Fibroblast of lung (primary cell): Measurements from ENCODE around the gene FDXACB1. TPM values are rescaled to one million over a fixed set of nuclear protein-coding genes. Genes with fewer than 3 reads are reported as not detected.
A peak's percentile ranks its signal among the peaks of the same experiment; 100 is the strongest.

Source experiments
- DNase-seq, 2 donors: peaks; one replicate each; pipeline versions ENCODE4 v3.0.0 to v3.0.0-alpha.2; 2010; ENCODE audit warnings: low read depth in 2 of 2
- H2AFZ ChIP-seq: 2 replicates; pipeline ENCODE4 v1.5.1; 2012; ENCODE audit warnings: low read length, control low read depth, inconsistent platforms
- H3K27ac ChIP-seq: 2 replicates; pipeline ENCODE4 v1.5.1; 2011; ENCODE audit warnings: low read length, control low read depth; ENCODE audit not compliant: insufficient read depth
- H3K27me3 ChIP-seq: 2 replicates; pipeline ENCODE4 v1.5.1; 2011; ENCODE audit warnings: mild to moderate bottlenecking, low read length; ENCODE audit not compliant: control insufficient read depth, insufficient read depth
- H3K36me3 ChIP-seq: 2 replicates; pipeline ENCODE4 v1.5.1; 2011; ENCODE audit warnings: low read length; ENCODE audit not compliant: control insufficient read depth, insufficient read depth
- H3K4me1 ChIP-seq: 2 replicates; pipeline ENCODE4 v1.5.1; 2011; ENCODE audit warnings: low read length; ENCODE audit not compliant: control insufficient read depth, insufficient read depth; ENCODE audit errors: extremely low read depth
- H3K4me2 ChIP-seq: 2 replicates; pipeline ENCODE4 v1.5.1; 2011; ENCODE audit warnings: low read length, control low read depth; ENCODE audit not compliant: insufficient read depth; ENCODE audit errors: extremely low read depth
- H3K4me3 ChIP-seq, 4 experiments: fragments of 200-600 bp in 1 of 4; sonication (generic) in 1 of 4; replicated peaks in 1 of 4; 2 replicates each; pipeline ENCODE4 v1.5.1; 2011 to 2016; ENCODE audit warnings: low read length in 4 of 4, low read depth in 3 of 4, mild to moderate bottlenecking in 3 of 4, control low read depth in 2 of 4, inconsistent platforms in 1 of 4, mixed read lengths in 1 of 4; ENCODE audit not compliant: insufficient read depth in 1 of 4; ENCODE audit errors: control extremely low read depth in 1 of 4
- H3K79me2 ChIP-seq: 2 replicates; pipeline ENCODE4 v1.5.1; 2012; ENCODE audit warnings: mild to moderate bottlenecking, low read length, inconsistent platforms; ENCODE audit not compliant: control insufficient read depth, insufficient read depth
- H3K9ac ChIP-seq: 2 replicates; pipeline ENCODE4 v1.5.1; 2011; ENCODE audit warnings: mild to moderate bottlenecking, low read length, control low read depth; ENCODE audit not compliant: insufficient read depth
- H3K9me3 ChIP-seq: 2 replicates; pipeline ENCODE4 v1.5.1; 2012; ENCODE audit warnings: low read depth, low read length; ENCODE audit not compliant: control insufficient read depth, insufficient read depth
- H4K20me1 ChIP-seq: 2 replicates; pipeline ENCODE4 v1.5.1; 2011; ENCODE audit warnings: low read length; ENCODE audit not compliant: control insufficient read depth, insufficient read depth; ENCODE audit errors: extremely low read depth
- EZH2 ChIP-seq: IDR thresholded peaks from 2 replicates; pipeline ENCODE4 v1.5.1; 2012; ENCODE audit warnings: low read length, control low read depth, mild to moderate bottlenecking; ENCODE audit errors: missing control alignments
- polyA plus RNA-seq, 2 donors: library from polyadenylated mRNA; depleted of rRNA in 1 of 2; stranded (reverse) in 1 of 2; unstranded in 1 of 2; fragments of >200 nt; gene quantifications; 2 replicates each; pipeline ENCODE4 v1.2.1, GENCODE V29; 2011 to 2012; ENCODE audit warnings: missing spikeins in 1 of 2
- total RNA-seq: library from RNA; depleted of rRNA; stranded (reverse); fragments of >200 nt; gene quantifications from 2 replicates; pipeline ENCODE4 v1.2.1, GENCODE V29; 2014
- TF ChIP-seq, protein P1 (sequence below), 2 donors: IDR thresholded peaks in 1 of 2; conservative IDR thresholded peaks in 1 of 2; 1 replicate in 1 of 2; 2 replicates in 1 of 2; pipeline ENCODE4 v1.5.1; 2011 to 2012; ENCODE audit warnings: low read length in 2 of 2, control low read depth in 1 of 2, inconsistent platforms in 1 of 2, low read depth in 1 of 2, mild to moderate bottlenecking in 1 of 2

The FDXACB1 gene
- total and polyA plus RNA-seq, 2 donors (not counting 1 experiment from before 2014, with no cell fraction given) = 1.7 to 1.8 TPM

DNA sequence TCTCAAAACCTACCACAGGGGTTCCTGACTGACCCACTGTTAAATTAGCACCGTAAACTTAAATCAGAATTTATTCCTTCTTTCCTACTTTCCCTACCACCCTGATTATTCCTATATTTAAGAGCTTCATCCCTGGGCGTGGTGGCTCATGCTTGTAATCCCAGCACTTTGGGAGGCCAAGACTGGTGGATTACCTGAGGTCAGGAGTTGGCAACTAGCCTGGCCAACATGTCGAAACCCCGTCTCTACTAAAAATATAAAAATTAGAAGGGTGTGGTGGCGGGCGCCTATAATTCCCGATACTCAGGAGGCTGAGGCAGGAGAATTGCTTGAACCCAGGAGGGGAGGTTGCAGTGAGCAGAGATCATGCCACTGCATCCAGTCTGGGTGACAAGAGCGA is 27.9 kb downstream of the FDXACB1 start:
- DNase-seq = no peak
- no peak overlapping the region for H3K9ac ChIP-seq

DNA sequence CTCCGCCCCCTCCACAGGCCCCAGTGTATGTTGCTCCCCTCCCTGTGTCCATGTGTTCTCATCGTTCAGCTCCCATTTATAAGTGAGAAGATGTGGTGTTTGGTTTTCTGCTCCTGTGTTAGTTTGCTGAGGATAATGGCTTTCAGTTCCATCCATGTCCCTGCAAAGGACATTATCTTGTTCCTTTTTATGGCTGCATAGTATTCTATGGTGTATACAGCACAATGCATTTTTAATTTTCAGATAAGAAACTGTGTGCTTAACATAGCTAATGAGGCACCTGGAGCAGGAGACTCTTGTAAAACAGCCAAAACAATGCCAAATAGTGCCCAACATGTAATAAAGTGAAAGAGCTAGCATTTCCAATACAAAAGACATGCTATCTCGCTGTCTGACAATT is 29.3 kb downstream of the FDXACB1 start:
- Histone ChIP-seq H3K9ac (no peak overlapping the region), H3K27me3 (no peaks in the 10 kb centered on the region), H4K20me1 (no peaks in the 10 kb centered on the region), H2AFZ (no peak overlapping the region), H3K36me3 (peaks cover 2% of the 10 kb centered on the region), H3K4me1 (peaks cover 15% of the 10 kb centered on the region), H3K27ac (no peak overlapping the region), H3K9me3 (no peaks in the 10 kb centered on the region), H3K4me2 (no peak overlapping the region), H3K79me2 (no peaks in the 10 kb centered on the region), H3K4me3 (no peak overlapping the region)
- TF ChIP-seq, protein P1, sequence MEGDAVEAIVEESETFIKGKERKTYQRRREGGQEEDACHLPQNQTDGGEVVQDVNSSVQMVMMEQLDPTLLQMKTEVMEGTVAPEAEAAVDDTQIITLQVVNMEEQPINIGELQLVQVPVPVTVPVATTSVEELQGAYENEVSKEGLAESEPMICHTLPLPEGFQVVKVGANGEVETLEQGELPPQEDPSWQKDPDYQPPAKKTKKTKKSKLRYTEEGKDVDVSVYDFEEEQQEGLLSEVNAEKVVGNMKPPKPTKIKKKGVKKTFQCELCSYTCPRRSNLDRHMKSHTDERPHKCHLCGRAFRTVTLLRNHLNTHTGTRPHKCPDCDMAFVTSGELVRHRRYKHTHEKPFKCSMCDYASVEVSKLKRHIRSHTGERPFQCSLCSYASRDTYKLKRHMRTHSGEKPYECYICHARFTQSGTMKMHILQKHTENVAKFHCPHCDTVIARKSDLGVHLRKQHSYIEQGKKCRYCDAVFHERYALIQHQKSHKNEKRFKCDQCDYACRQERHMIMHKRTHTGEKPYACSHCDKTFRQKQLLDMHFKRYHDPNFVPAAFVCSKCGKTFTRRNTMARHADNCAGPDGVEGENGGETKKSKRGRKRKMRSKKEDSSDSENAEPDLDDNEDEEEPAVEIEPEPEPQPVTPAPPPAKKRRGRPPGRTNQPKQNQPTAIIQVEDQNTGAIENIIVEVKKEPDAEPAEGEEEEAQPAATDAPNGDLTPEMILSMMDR (conservative IDR thresholded peaks at IDR 0.05 in 1 of 2, IDR thresholded peaks at IDR 0.05 in 1 of 2; ENCODE audit: low read depth in 1 of 2, low read length in 2 of 2) = no peak
- TF ChIP-seq EZH2 = no peak
- DNase-seq = no peak

More for the DNA sequence above, 27.9 kb downstream of the FDXACB1 start:
- H3K79me2 ChIP-seq = no peaks in the 10 kb centered on the region
- no peak overlapping the region for H3K4me3 ChIP-seq
- H3K27ac ChIP-seq = no peak overlapping the region
- H2AFZ ChIP-seq = no peak overlapping the region
- H3K27me3 ChIP-seq = no peaks in the 10 kb centered on the region
- peaks cover 3% of the 10 kb centered on the region for H3K36me3 ChIP-seq
- H3K4me1 ChIP-seq = peaks cover 10% of the 10 kb centered on the region
- no peak for TF ChIP-seq EZH2
- TF ChIP-seq, protein P1 (conservative IDR thresholded peaks at IDR 0.05 in 1 of 2, IDR thresholded peaks at IDR 0.05 in 1 of 2; ENCODE audit: low read depth in 1 of 2, low read length in 2 of 2) = no peak
- no peaks in the 10 kb centered on the region for H4K20me1 ChIP-seq
- no peak overlapping the region for H3K4me2 ChIP-seq
- no peaks in the 10 kb centered on the region for H3K9me3 ChIP-seq

DNA sequence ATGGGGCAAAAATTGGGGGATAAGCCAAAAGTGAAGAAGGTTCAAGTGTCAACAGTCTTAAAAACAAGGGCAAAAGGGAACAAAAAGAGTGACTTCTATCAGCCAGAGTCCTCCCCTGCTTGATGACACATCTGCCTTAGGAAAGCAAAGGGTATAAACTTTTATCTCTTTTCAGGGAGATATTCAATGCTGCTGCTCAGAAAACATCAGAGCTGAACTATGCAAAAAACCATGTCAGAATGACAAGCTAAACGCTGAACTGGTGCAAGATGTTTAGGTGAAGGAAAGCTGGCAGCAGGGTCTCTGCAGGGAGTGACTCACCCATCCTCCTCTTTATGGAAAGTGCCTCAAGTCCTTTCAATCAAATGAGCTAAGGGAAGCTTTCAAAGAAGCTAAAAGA is 32.3 kb downstream of the FDXACB1 start:
- Histone ChIP-seq H3K36me3 (peaks cover 2% of the 10 kb centered on the region), H3K4me3 (no peak overlapping the region), H3K4me2 (peak overlapping the region; percentile 52), H3K4me1 (peaks cover 15% of the 10 kb centered on the region), H2AFZ (no peak overlapping the region), H3K27me3 (no peaks in the 10 kb centered on the region), H3K79me2 (no peaks in the 10 kb centered on the region), H3K27ac (peak overlapping the region; percentile 70), H3K9ac (no peak overlapping the region), H3K9me3 (no peaks in the 10 kb centered on the region), H4K20me1 (no peaks in the 10 kb centered on the region)
- TF ChIP-seq, protein P1 (conservative IDR thresholded peaks at IDR 0.05 in 1 of 2, IDR thresholded peaks at IDR 0.05 in 1 of 2; ENCODE audit: low read depth in 1 of 2, low read length in 2 of 2) = no peak
- TF ChIP-seq EZH2 = no peak
- peak; percentile 76 to 86 for DNase-seq
